CD4-positive, alpha-beta T cell (primary cell): ENCODE results near the gene TEAD3. TPM values are rescaled to one million over a fixed set of nuclear protein-coding genes. Genes with fewer than 3 reads are reported as not detected.

Experiments used
- ATAC-seq: fragments of 200-7000 bp; cut with Tn5 transposase; one replicate; pipeline ENCODE4 v1.10.0; 2022; ENCODE audit warnings: mild to moderate bottlenecking; ENCODE audit not compliant: poor library complexity
- CTCF ChIA-PET: fragments of 350-600 bp; sonication (Branson Sonifier 250); formaldehyde crosslinking; loops from one replicate; lab custom pipeline; 2021; ENCODE audit warnings: antibody characterized with exemption, inconsistent platforms; lab: Charles Lee
- POLR2A ChIA-PET: fragments of 350-600 bp; sonication (Branson Sonifier 250); formaldehyde crosslinking; loops from one replicate; lab custom pipeline; 2021; ENCODE audit warnings: antibody characterized with exemption, inconsistent platforms; lab: Charles Lee
- DNase-seq, 14 experiments: peaks; one replicate each; pipeline ENCODE4 v3.0.0-alpha.2; 2013 to 2020; ENCODE audit warnings: mixed read lengths in 2 of 14
- H3K27ac ChIP-seq, 2 donors: one replicate each; pipeline versions ENCODE4 v1.5.1 to v1.7.0; 2013; ENCODE audit warnings: low read length in 2 of 2, low read depth in 1 of 2, mild to moderate bottlenecking in 1 of 2
- H3K27me3 ChIP-seq, 2 experiments: 1 replicate in 1 of 2; 2 replicates in 1 of 2; pipeline versions ENCODE4 v1.6.1 to v1.7.0; 2013; ENCODE audit warnings: low read length in 2 of 2, control low read depth in 1 of 2, mild to moderate bottlenecking in 1 of 2, moderate library complexity in 1 of 2; ENCODE audit not compliant: insufficient read depth in 2 of 2, control insufficient read depth in 1 of 2
- H3K36me3 ChIP-seq: one replicate; pipeline ENCODE4 v1.6.1; 2013; ENCODE audit warnings: low read length, control low read depth; ENCODE audit not compliant: insufficient read depth
- H3K4me1 ChIP-seq: one replicate; pipeline ENCODE4 v1.6.1; 2013; ENCODE audit warnings: low read length, control low read depth; ENCODE audit not compliant: insufficient read depth
- H3K4me3 ChIP-seq: one replicate; pipeline ENCODE4 v1.5.1; 2013; ENCODE audit warnings: mild to moderate bottlenecking, low read length, moderate library complexity
- H3K9me3 ChIP-seq, 2 experiments: 1 replicate in 1 of 2; 2 replicates in 1 of 2; pipeline versions ENCODE4 v1.6.1 to v1.7.0; 2013; ENCODE audit warnings: low read length in 2 of 2, mild to moderate bottlenecking in 2 of 2, control low read depth in 1 of 2, moderate library complexity in 1 of 2; ENCODE audit not compliant: control insufficient read depth in 1 of 2, insufficient read depth in 1 of 2
- H3K27ac Mint-ChIP-seq: one replicate; pipeline ENCODE4 v1.8.0; 2020; ENCODE audit warnings: mixed read lengths
- H3K27me3 Mint-ChIP-seq: one replicate; pipeline ENCODE4 v1.8.0; 2021; ENCODE audit warnings: mixed read lengths
- H3K36me3 Mint-ChIP-seq: one replicate; pipeline ENCODE4 v1.8.0; 2021; ENCODE audit warnings: low read depth, mixed read lengths
- H3K4me1 Mint-ChIP-seq: one replicate; pipeline ENCODE4 v1.8.0; 2021; ENCODE audit warnings: low read depth, mixed read lengths
- H3K4me3 Mint-ChIP-seq: one replicate; pipeline ENCODE4 v1.8.0; 2020; ENCODE audit warnings: mild to moderate bottlenecking, mixed read lengths
- H3K9me3 Mint-ChIP-seq: one replicate; pipeline ENCODE4 v1.8.0; 2020; ENCODE audit warnings: mixed read lengths
- intact Hi-C, 2 experiments: fragments of 100-400 bp; cut with DNase I in 1 of 2; cut with micrococcal nuclease in 1 of 2; formaldehyde crosslinking; loops; one replicate each; pipeline versions ENCODE4 v1.15.1 to v1.9.0; 2023 to 2025; cut with DNase I, micrococcal nuclease
- total RNA-seq, 174 experiments: library from RNA in 2 of 174; stranded (reverse) in 2 of 174; gene quantifications; one replicate each; pipeline ENCODE4 v1.2.3 and lab custom pipeline; 2021 to 2026
- TF ChIP-seq, protein P1 (sequence below): fragments of 200-600 bp; IDR thresholded peaks from one replicate; pipeline ENCODE4 v1.8.0; 2022; ENCODE audit warnings: antibody characterized with exemption, mild to moderate bottlenecking

The TEAD3 gene
- total RNA-seq, 2 experiments from 2014 or later: 0.11 TPM; not detected in 1

DNA sequence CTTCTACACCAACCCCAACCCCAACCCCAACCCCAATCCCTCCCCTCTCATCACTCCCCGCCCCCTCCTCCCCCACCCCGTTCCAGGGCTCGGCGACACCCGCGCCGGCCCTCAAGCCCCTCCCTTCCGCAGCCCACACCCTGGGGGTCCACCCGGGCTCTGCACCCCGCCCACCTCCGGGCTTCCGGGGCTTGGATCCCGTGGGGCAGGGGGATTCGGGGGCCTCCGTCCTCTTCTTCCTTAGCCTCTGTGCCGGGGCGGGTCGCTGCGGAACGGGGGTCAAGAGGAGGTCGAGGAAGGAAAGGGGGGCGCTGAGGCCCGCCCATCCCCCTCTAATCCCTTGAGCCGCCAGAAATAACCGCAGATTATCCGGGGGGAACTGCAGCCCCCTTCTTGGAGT lies 15.1 kb upstream of the TEAD3 start:
- H3K4me1 Mint-ChIP-seq: no peaks in the 10 kb centered on the region
- H3K36me3 Mint-ChIP-seq: no peaks in the 10 kb centered on the region
- no peak for DNase-seq
- ChIA-PET CTCF (no interaction called here), POLR2A (no interaction called here)
- intact Hi-C loops: no loop called here
- Histone ChIP-seq H3K27ac (no peak overlapping the region), H3K4me1 (peaks cover 4% of the 10 kb centered on the region), H3K4me3 (no peak overlapping the region), H3K27me3 (peaks cover 17 to 18% of the 10 kb centered on the region in 2 experiments), H3K9me3 (peaks cover 0 to 10% of the 10 kb centered on the region in 2 experiments), H3K36me3 (no peaks in the 10 kb centered on the region)
- peaks cover 21% of the 10 kb centered on the region for H3K27me3 Mint-ChIP-seq
- TF ChIP-seq, protein P1, sequence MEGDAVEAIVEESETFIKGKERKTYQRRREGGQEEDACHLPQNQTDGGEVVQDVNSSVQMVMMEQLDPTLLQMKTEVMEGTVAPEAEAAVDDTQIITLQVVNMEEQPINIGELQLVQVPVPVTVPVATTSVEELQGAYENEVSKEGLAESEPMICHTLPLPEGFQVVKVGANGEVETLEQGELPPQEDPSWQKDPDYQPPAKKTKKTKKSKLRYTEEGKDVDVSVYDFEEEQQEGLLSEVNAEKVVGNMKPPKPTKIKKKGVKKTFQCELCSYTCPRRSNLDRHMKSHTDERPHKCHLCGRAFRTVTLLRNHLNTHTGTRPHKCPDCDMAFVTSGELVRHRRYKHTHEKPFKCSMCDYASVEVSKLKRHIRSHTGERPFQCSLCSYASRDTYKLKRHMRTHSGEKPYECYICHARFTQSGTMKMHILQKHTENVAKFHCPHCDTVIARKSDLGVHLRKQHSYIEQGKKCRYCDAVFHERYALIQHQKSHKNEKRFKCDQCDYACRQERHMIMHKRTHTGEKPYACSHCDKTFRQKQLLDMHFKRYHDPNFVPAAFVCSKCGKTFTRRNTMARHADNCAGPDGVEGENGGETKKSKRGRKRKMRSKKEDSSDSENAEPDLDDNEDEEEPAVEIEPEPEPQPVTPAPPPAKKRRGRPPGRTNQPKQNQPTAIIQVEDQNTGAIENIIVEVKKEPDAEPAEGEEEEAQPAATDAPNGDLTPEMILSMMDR: no peak
- H3K4me3 Mint-ChIP-seq: no peak overlapping the region
- no peak overlapping the region for H3K27ac Mint-ChIP-seq
- H3K9me3 Mint-ChIP-seq: no peaks in the 10 kb centered on the region
- ATAC-seq: no peak

DNA sequence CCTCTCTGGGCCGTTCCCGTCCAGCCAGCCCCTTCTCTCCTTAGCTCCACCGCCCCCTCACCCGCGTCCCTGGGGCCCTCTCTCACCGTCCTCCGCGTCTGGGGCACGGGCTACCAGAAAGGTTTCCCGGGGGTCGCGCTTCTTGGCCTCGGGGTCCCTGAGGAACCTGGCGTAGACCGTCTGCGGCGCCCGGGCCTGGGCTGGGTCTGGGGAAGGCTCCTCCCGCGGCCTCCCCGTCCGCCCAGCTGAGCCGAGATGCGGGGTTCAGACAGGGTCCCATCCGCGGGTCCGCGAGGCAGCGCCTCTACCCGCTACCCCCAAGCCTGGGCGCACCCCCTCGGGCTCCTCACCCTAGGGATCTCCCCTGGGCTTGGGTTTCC lies 14.7 kb upstream of the TEAD3 start:
- DNase-seq: no peak
- no peak overlapping the region for H3K4me3 Mint-ChIP-seq
- H3K27ac Mint-ChIP-seq: no peak overlapping the region
- TF ChIP-seq, protein P1: no peak
- intact Hi-C loops: no loop called here
- H3K9me3 Mint-ChIP-seq: no peaks in the 10 kb centered on the region
- Histone ChIP-seq H3K27ac (no peak overlapping the region), H3K36me3 (no peaks in the 10 kb centered on the region), H3K4me1 (peaks cover 4% of the 10 kb centered on the region), H3K9me3 (peaks cover 0 to 10% of the 10 kb centered on the region in 2 experiments), H3K4me3 (no peak overlapping the region), H3K27me3 (peaks cover 17 to 18% of the 10 kb centered on the region in 2 experiments)
- no peaks in the 10 kb centered on the region for H3K36me3 Mint-ChIP-seq
- ChIA-PET POLR2A (no interaction called here), CTCF (no interaction called here)
- no peaks in the 10 kb centered on the region for H3K4me1 Mint-ChIP-seq
- ATAC-seq: no peak
- H3K27me3 Mint-ChIP-seq: peaks cover 21% of the 10 kb centered on the region

DNA sequence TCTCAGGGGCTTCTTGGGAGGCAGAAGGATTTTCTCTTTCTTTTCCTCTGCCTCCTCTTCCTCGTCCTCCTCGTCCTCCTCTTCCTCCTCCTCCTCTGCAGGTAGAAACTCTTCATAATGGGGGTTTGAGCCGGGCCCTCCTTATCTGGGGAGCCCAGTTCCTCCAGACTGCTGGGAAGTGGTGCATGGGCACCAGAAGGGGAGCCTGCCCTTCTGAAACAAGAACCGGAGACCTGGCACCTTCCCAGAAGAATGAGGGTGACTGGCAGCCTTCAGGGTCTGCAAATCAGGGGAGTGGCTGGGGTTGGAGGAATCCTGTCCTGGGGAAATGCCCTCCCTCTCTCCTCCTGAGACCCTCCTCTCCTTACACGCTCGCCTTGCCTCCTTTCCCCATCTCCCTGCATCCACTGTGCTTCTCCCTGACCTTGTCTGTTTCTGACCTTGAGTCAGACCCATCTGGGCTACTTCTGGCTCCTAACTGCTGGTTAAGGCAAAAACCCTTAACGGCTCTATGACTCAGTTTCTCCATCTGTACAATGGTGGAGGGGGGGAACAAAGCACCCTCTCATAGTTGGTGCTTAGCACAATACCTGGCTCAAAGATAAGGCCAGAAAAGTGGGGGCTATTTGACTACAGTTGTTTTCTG lies 14.2 kb upstream of the TEAD3 start:
- TF ChIP-seq, protein P1: no peak
- intact Hi-C loops: no loop called here
- ATAC-seq: no peak
- H3K4me1 Mint-ChIP-seq: no peaks in the 10 kb centered on the region
- CTCF ChIA-PET: no interaction called here
- no peak for DNase-seq
- no peak overlapping the region for H3K4me3 Mint-ChIP-seq
- Histone ChIP-seq H3K36me3 (no peaks in the 10 kb centered on the region), H3K27ac (no peak overlapping the region), H3K4me1 (peaks cover 4% of the 10 kb centered on the region), H3K9me3 (peaks cover 0 to 10% of the 10 kb centered on the region in 2 experiments), H3K4me3 (no peak overlapping the region), H3K27me3 (peaks cover 17 to 18% of the 10 kb centered on the region in 2 experiments)
- H3K27ac Mint-ChIP-seq: no peak overlapping the region
- POLR2A ChIA-PET: no interaction called here
- H3K27me3 Mint-ChIP-seq: peaks cover 21% of the 10 kb centered on the region
- H3K36me3 Mint-ChIP-seq: no peaks in the 10 kb centered on the region
- no peaks in the 10 kb centered on the region for H3K9me3 Mint-ChIP-seq
